K562 (cell line): ENCODE results near the gene LAT. TPM values are rescaled to one million over a fixed set of nuclear protein-coding genes. Genes with fewer than 3 reads are reported as not detected.
A peak's percentile ranks its signal among the peaks of the same experiment; 100 is the strongest.

Source experiments
- ARID4B ChIP-seq: sonication (generic); formaldehyde crosslinking; IDR thresholded peaks from 2 replicates; pipeline ENCODE4 v1.8.0; 2022; ENCODE audit warnings: mild to moderate bottlenecking, missing genetic modification reagents
- ATF7 ChIP-seq: fragments of 450-650 bp; IDR thresholded peaks from 2 replicates; pipeline ENCODE4 v1.7.1; 2014; ENCODE audit warnings: mild to moderate bottlenecking, moderate library complexity
- GABPB1 ChIP-seq: sonication (generic); formaldehyde crosslinking; IDR thresholded peaks from 2 replicates; pipeline ENCODE4 v1.8.0; 2022; ENCODE audit warnings: mild to moderate bottlenecking, missing genetic modification reagents
- HNRNPLL ChIP-seq: fragments of 200-400 bp; formaldehyde crosslinking; IDR thresholded peaks from 2 replicates; pipeline ENCODE4 v1.6.1; 2017; ENCODE audit warnings: low read length, low read depth, mild to moderate bottlenecking; ENCODE audit not compliant: poor library complexity, severe bottlenecking
- KDM2B ChIP-seq: fragments of 250-450 bp; sonication (Bioruptor Pico); IDR thresholded peaks from 2 replicates; pipeline ENCODE4 v1.8.0; 2021; ENCODE audit warnings: mild to moderate bottlenecking, moderate library complexity
- MYC ChIP-seq, 2 experiments: fragments of 250-450 bp in 1 of 2; sonication (Bioruptor Pico) in 1 of 2; IDR thresholded peaks; 2 replicates each; pipeline versions ENCODE4 v1.5.1 to v1.6.1; 2012 to 2021; ENCODE audit warnings: low read depth in 2 of 2, borderline replicate concordance in 1 of 2, improper control_type of control experiment in 1 of 2, low read length in 1 of 2, mild to moderate bottlenecking in 1 of 2, moderate library complexity in 1 of 2
- RREB1 ChIP-seq: fragments of 250-450 bp; sonication (Bioruptor Pico); IDR thresholded peaks from 2 replicates; pipeline ENCODE4 v1.4.0; 2020
- USF2 ChIP-seq: sonication (generic); formaldehyde crosslinking; IDR thresholded peaks from 2 replicates; pipeline ENCODE4 v1.5.0; 2020; ENCODE audit warnings: missing genetic modification reagents
- ZBTB11 ChIP-seq, 3 experiments: fragments of 200-800 bp in 1 of 3; fragments of 250-450 bp in 1 of 3; fragments of 450-650 bp in 1 of 3; sonication (Bioruptor Pico) in 1 of 3; sonication (Bioruptor generic) in 1 of 3; formaldehyde crosslinking in 1 of 3; IDR thresholded peaks; 2 replicates each; pipeline versions ENCODE4 v1.6.1 to v1.8.0; 2016 to 2022; ENCODE audit warnings: mild to moderate bottlenecking in 2 of 3, missing genetic modification characterization in 2 of 3, missing compliant biosample characterization in 1 of 3, moderate library complexity in 1 of 3
- polyA plus RNA-seq, 8 experiments: library from polyadenylated mRNA; depleted of rRNA in 4 of 8; stranded (reverse) in 5 of 8; unstranded in 3 of 8; fragments of >200 nt; fragmentation: Nextera tagmentation in 2 of 8; fragmentation: Illumina TruSeq in 1 of 8; extraction: Ambion mirVana in 2 of 8; extraction: Trizol in 1 of 8; gene quantifications; 2 replicates each; pipeline versions ENCODE4 v1.2.1 to v1.2.3, GENCODE V29; 2011 to 2014; ENCODE audit warnings: inconsistent platforms in 1 of 8, missing spikeins in 1 of 8
- total RNA-seq, 7 experiments: library from RNA; depleted of rRNA in 6 of 7; stranded (reverse); fragments of >200 nt in 6 of 7; fragmentation: Illumina TruSeq in 2 of 7; extraction: Trizol in 2 of 7; gene quantifications; 2 replicates each; pipeline versions ENCODE4 v1.2.1 to v1.2.3, GENCODE V29; 2011 to 2021; ENCODE audit warnings: low replicate concordance in 1 of 7

Gene LAT
- total and polyA plus RNA-seq, 9 of the 15 experiments (the other 6 are each of a cell fraction or from before 2014, with no cell fraction given), result 0.40 to 4.2 (median 1.3) TPM

- TF ChIP-seq KDM2B (CRISPR knock-in tag) (peak; percentile 15; the same call in 1 of the 2 replicates), RREB1 (CRISPR knock-in tag) (peak; percentile 93), HNRNPLL (peak; percentile 47), GABPB1 (CRISPR knock-in tag) (peak; percentile 68; the same call in 1 of the 2 replicates), MYC (IDR thresholded peaks at IDR 0.05; ENCODE audit: low read depth, low read length) (peak; percentile 84), MYC (CRISPR knock-in tag; IDR thresholded peaks at IDR 0.05; ENCODE audit: borderline replicate concordance, low read depth) (peak; percentile 33; the same call in 1 of the 2 replicates), USF2 (CRISPR knock-in tag) (peak; percentile 100), ARID4B (peak; percentile 99), ATF7 (peak; percentile 79), ZBTB11 (CRISPR knock-in tag; IDR thresholded peaks at IDR 0.05) (peak in 1 of 3 experiments; percentile 83; a peak in 2 of 6 replicates)
Observed at GRCh38 chr16:28974437-28975157, 10.3 kb upstream of the LAT start, which contains the start of gene SPNS1 (continued).
